ENCODE results near the gene ALKBH5. TPM values are rescaled to one million over a fixed set of nuclear protein-coding genes. Genes with fewer than 3 reads are reported as not detected.

ALKBH5 gene
- total and polyA plus RNA-seq, 10 of the 15 experiments (the other 5 are each of a cell fraction or from before 2014, with no cell fraction given) = 13.7 to 99.9 (median 52.4) TPM

DNA sequence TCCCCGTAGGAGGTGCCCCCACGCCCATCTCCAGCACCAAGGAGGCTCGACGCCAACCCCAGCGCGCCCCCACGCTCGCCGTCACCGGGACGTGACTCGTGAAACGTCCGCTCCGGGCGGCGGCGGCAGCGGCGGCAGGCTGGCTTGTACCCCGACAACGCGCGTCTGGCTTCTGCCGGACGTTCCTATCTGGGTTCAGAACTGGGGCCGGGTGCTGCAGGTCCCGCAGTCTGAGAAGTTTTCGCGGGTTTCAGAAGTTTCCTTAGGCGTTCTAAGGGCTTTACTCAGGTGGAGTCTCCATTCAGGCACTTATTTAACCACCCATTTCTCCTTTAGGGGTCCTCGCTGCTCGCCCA is 672 bp upstream of the ALKBH5 start (continued):
- TF ChIP-seq, protein P1, sequence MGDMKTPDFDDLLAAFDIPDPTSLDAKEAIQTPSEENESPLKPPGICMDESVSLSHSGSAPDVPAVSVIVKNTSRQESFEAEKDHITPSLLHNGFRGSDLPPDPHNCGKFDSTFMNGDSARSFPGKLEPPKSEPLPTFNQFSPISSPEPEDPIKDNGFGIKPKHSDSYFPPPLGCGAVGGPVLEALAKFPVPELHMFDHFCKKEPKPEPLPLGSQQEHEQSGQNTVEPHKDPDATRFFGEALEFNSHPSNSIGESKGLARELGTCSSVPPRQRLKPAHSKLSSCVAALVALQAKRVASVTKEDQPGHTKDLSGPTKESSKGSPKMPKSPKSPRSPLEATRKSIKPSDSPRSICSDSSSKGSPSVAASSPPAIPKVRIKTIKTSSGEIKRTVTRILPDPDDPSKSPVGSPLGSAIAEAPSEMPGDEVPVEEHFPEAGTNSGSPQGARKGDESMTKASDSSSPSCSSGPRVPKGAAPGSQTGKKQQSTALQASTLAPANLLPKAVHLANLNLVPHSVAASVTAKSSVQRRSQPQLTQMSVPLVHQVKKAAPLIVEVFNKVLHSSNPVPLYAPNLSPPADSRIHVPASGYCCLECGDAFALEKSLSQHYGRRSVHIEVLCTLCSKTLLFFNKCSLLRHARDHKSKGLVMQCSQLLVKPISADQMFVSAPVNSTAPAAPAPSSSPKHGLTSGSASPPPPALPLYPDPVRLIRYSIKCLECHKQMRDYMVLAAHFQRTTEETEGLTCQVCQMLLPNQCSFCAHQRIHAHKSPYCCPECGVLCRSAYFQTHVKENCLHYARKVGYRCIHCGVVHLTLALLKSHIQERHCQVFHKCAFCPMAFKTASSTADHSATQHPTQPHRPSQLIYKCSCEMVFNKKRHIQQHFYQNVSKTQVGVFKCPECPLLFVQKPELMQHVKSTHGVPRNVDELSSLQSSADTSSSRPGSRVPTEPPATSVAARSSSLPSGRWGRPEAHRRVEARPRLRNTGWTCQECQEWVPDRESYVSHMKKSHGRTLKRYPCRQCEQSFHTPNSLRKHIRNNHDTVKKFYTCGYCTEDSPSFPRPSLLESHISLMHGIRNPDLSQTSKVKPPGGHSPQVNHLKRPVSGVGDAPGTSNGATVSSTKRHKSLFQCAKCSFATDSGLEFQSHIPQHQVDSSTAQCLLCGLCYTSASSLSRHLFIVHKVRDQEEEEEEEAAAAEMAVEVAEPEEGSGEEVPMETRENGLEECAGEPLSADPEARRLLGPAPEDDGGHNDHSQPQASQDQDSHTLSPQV (IDR thresholded peaks at IDR 0.05) = no peak; the same call in 1 of the 2 replicates
- TF ChIP-seq LARP7 (IDR thresholded peaks at IDR 0.05) (peak; percentile 30; the same call in 1 of the 2 replicates), ZNF217 (IDR thresholded peaks at IDR 0.05) (no peak), SIX5 (IDR thresholded peaks at IDR 0.05; ENCODE audit: low read depth, low read length, severe bottlenecking) (no peak), ETV6 (conservative IDR thresholded peaks at IDR 0.05 in 1 of 2, IDR thresholded peaks at IDR 0.05 in 1 of 2; ENCODE audit: borderline replicate concordance in 1 of 2, low read depth in 1 of 2) (no peak), HCFC1 (IDR thresholded peaks at IDR 0.05; ENCODE audit: low read length) (no peak), RCOR1 (conservative IDR thresholded peaks at IDR 0.05; ENCODE audit: low read depth, low read length) (no peak), GABPA (IDR thresholded peaks at IDR 0.05; ENCODE audit: low read depth) (no peak), EGR1 (IDR thresholded peaks at IDR 0.05; ENCODE audit: borderline replicate concordance in 1 of 2, low read depth in 2 of 2, low read length in 2 of 2) (peak; percentile 40 to 83; a peak in 2 of 3 replicates)
- TF ChIP-seq, protein P2, sequence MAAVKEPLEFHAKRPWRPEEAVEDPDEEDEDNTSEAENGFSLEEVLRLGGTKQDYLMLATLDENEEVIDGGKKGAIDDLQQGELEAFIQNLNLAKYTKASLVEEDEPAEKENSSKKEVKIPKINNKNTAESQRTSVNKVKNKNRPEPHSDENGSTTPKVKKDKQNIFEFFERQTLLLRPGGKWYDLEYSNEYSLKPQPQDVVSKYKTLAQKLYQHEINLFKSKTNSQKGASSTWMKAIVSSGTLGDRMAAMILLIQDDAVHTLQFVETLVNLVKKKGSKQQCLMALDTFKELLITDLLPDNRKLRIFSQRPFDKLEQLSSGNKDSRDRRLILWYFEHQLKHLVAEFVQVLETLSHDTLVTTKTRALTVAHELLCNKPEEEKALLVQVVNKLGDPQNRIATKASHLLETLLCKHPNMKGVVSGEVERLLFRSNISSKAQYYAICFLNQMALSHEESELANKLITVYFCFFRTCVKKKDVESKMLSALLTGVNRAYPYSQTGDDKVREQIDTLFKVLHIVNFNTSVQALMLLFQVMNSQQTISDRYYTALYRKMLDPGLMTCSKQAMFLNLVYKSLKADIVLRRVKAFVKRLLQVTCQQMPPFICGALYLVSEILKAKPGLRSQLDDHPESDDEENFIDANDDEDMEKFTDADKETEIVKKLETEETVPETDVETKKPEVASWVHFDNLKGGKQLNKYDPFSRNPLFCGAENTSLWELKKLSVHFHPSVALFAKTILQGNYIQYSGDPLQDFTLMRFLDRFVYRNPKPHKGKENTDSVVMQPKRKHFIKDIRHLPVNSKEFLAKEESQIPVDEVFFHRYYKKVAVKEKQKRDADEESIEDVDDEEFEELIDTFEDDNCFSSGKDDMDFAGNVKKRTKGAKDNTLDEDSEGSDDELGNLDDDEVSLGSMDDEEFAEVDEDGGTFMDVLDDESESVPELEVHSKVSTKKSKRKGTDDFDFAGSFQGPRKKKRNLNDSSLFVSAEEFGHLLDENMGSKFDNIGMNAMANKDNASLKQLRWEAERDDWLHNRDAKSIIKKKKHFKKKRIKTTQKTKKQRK (IDR thresholded peaks at IDR 0.05; ENCODE audit: low read depth, low read length) = no peak
- TF ChIP-seq, protein P3, sequence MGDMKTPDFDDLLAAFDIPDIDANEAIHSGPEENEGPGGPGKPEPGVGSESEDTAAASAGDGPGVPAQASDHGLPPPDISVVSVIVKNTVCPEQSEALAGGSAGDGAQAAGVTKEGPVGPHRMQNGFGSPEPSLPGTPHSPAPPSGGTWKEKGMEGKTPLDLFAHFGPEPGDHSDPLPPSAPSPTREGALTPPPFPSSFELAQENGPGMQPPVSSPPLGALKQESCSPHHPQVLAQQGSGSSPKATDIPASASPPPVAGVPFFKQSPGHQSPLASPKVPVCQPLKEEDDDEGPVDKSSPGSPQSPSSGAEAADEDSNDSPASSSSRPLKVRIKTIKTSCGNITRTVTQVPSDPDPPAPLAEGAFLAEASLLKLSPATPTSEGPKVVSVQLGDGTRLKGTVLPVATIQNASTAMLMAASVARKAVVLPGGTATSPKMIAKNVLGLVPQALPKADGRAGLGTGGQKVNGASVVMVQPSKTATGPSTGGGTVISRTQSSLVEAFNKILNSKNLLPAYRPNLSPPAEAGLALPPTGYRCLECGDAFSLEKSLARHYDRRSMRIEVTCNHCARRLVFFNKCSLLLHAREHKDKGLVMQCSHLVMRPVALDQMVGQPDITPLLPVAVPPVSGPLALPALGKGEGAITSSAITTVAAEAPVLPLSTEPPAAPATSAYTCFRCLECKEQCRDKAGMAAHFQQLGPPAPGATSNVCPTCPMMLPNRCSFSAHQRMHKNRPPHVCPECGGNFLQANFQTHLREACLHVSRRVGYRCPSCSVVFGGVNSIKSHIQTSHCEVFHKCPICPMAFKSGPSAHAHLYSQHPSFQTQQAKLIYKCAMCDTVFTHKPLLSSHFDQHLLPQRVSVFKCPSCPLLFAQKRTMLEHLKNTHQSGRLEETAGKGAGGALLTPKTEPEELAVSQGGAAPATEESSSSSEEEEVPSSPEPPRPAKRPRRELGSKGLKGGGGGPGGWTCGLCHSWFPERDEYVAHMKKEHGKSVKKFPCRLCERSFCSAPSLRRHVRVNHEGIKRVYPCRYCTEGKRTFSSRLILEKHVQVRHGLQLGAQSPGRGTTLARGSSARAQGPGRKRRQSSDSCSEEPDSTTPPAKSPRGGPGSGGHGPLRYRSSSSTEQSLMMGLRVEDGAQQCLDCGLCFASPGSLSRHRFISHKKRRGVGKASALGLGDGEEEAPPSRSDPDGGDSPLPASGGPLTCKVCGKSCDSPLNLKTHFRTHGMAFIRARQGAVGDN (IDR thresholded peaks at IDR 0.05) = peak; percentile 99
- TF ChIP-seq, protein P4, sequence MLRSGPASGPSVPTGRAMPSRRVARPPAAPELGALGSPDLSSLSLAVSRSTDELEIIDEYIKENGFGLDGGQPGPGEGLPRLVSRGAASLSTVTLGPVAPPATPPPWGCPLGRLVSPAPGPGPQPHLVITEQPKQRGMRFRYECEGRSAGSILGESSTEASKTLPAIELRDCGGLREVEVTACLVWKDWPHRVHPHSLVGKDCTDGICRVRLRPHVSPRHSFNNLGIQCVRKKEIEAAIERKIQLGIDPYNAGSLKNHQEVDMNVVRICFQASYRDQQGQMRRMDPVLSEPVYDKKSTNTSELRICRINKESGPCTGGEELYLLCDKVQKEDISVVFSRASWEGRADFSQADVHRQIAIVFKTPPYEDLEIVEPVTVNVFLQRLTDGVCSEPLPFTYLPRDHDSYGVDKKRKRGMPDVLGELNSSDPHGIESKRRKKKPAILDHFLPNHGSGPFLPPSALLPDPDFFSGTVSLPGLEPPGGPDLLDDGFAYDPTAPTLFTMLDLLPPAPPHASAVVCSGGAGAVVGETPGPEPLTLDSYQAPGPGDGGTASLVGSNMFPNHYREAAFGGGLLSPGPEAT (IDR thresholded peaks at IDR 0.05; ENCODE audit: low read depth) = 0 out of 2 replicates have a peak, but pooled peaks have one; percentile 59
- TF ChIP-seq, protein P5, sequence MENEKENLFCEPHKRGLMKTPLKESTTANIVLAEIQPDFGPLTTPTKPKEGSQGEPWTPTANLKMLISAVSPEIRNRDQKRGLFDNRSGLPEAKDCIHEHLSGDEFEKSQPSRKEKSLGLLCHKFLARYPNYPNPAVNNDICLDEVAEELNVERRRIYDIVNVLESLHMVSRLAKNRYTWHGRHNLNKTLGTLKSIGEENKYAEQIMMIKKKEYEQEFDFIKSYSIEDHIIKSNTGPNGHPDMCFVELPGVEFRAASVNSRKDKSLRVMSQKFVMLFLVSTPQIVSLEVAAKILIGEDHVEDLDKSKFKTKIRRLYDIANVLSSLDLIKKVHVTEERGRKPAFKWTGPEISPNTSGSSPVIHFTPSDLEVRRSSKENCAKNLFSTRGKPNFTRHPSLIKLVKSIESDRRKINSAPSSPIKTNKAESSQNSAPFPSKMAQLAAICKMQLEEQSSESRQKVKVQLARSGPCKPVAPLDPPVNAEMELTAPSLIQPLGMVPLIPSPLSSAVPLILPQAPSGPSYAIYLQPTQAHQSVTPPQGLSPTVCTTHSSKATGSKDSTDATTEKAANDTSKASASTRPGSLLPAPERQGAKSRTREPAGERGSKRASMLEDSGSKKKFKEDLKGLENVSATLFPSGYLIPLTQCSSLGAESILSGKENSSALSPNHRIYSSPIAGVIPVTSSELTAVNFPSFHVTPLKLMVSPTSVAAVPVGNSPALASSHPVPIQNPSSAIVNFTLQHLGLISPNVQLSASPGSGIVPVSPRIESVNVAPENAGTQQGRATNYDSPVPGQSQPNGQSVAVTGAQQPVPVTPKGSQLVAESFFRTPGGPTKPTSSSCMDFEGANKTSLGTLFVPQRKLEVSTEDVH (IDR thresholded peaks at IDR 0.05; ENCODE audit: low read depth, partially characterized antibody) = no peak

All from GM12878 (cell line).